GM18868 (cell line): ENCODE measurements around the gene DMXL2.
"Not testable (repeated sequence)": the region's sequence is repeated elsewhere in the genome, so short reads cannot be mapped to it uniquely, and the experiment has no call there.

Experiments used
- ATAC-seq: cut with Tn5 transposase; IDR thresholded peaks from one replicate; pipeline ENCODE4 v1.9.1; 2021; ENCODE audit warnings: mild to moderate bottlenecking, moderate library complexity; ENCODE audit not compliant: unreplicated experiment

DMXL2 gene

DNA sequence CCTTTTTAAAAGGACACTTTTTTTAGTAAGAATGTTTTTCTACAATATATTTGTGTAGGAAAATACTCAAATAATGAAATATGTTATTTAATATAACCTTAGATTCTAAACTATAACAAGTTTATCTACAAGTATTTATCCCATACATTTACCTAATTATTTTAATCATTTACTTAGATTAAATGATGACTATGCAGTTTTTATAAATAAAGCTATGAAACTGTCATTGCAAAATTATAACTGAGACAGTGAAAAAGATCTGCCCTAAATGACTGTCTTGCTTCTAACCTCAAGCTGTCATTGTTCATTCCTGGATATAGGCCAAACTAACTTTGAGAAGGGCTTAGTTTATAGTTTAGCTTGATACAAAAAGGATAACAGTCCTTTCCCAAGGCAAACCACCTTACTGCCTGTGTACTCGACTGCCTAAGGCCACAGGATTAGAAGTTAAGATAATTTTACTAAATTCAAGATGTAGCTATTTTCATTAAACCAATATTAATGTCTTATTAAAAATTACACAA, 197.0 kb downstream of the DMXL2 start:
- no peak for ATAC-seq

DNA sequence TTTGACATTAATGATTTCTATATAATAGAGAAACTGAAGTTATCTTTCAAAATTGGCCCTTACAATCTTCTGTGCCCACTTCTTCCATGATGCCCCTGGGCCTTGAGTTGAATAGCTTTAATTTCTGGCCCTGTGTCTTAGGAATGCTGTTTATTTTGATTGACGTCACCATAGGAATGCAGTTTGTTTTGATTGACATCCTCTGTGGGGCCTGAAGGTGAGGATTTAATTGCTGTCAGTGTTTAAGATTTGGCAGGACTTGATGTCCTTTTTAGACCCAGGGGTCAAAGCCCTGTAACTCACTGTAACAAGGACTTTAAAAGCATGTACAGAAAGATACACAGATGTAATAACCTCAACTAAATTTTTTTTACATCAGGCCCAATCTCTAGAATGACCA, 197.8 kb downstream of the DMXL2 start:
- ATAC-seq, result no peak

DNA sequence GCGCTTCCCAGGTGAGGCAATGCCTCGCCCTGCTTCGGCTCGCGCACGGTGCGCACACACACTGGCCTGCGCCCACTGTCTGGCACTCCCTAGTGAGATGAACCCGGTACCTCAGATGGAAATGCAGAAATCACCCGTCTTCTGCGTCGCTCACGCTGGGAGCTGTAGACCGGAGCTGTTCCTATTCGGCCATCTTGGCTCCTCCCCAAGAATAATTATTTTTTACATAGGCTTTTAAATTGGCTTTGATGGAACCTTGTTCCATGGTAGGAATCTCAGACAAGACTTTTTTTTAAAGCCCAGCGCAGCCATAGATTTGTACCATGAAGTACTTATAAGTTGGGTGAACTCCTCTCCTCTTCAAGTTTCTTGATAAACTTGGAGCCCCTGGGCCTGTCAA, 199.5 kb downstream of the DMXL2 start:
- not testable (repeated sequence) for ATAC-seq

DNA sequence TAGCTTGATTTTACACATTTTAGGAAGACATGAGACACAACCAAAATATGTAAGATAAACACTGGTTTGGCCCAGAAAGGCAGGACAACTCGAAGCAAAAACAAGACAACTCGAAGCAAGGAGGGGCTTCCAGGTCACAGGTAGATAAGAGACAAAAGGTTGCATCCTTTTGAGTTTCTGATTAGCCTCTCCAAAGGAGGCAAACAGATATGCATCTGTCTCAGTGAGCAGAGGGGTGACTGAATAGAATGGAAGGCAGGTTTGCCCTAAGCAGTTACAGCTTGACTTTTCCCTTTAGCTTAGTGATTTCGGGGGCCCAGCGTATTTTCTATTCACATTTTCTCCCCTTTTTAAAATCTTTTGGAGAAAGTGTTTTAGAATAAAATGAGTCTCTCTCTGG, 206.4 kb downstream of the DMXL2 start:
- no peak for ATAC-seq

DNA sequence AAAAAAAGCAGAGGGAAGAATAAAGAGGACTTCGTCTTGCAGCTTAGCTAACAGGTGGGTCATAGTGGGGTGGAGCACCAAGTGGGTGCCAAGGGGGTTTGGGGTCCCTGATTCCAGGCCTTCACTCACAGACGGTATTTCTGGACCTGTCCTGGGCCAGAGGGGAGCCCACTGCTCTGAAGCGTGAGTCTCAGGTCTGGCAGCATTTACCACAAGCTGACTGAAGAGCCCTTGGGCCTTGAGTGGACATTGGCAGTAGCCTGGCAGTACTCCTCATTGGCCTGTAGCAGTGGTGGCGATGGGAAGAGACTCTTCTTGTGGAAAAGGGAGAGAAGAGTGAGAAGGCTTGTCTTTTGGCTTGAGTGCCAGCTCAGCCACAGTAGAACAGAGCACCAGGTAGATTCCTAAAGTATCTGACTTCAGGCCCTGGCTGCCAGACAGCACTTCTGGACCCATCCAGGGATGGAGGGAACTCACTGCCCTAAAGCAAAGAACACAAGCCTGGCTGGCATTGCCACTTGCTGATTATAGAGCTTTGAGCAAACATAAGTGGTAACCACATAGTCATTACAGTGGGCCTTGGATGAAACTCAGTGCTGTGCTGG, 208.2 kb downstream of the DMXL2 start:
- no peak for ATAC-seq

DNA sequence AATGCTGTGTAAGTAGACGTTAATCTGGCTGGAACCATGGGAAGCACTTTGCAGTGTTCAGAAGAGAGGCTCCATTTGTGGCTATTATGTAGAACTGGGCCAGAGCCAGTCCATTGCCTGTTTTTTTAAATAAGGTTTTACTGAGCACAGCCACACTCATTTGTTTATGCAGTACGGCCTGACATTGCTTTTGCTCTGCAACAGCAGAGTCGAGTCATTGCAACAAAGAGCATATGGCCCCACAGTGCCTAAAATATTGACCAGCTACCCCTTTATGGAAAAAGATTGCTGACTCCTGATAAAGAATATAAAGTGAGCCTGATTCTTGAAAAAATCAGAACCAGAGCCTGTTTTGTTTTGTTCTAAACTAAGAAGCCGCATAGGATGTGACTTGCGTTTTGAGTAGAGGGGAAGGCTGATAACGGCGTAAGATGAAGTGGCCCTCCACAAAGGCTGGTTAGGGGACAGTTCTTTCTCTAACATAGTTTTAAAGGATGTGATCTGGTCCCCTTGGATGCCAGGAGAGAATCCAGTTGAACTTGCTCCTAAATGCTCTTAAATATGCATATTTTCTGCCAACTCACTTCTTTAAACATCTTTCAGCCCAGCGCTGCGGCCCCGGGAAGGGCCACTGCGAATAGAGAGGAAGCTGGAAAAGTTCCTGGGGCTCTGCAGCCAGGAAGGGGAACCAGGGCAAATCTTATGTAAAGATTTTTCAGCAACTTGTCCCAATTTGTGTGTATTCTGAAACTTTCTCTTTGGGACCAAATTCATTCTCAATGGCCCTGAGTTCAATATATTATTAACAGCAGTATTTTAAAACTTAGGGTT, 216.7 kb downstream of the DMXL2 start:
- ATAC-seq, result no peak

DNA sequence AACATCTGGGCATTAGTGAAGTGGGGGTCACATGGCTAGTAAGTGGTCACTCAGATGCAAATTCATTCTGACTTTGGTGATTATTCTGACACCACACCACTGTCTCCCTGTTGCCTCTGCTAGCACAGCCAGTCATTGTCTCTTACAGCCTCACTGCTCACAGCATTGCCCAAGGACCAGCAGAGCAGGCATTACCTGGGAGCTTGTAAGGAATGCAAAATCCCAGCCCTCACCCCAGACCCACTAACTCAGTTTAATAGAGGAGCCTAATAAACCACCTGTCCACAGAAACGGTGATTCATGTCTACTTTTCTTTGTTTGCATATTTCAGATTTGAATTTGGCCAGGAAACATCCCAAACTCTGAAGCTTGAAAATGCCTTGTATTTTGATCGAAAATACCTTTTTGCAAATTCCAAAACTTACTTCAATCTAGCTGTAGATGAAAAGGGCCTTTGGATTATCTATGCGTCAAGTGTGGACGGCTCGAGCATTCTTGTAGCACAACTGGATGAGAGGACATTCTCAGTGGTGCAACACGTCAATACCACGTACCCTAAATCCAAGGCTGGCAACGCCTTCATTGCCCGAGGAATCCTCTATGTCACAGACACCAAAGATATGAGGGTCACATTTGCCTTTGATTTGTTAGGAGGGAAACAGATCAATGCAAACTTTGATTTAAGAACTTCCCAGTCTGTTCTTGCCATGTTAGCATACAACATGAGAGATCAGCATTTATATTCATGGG, 218.4 kb downstream of the DMXL2 start:
- ATAC-seq, result no peak

DNA sequence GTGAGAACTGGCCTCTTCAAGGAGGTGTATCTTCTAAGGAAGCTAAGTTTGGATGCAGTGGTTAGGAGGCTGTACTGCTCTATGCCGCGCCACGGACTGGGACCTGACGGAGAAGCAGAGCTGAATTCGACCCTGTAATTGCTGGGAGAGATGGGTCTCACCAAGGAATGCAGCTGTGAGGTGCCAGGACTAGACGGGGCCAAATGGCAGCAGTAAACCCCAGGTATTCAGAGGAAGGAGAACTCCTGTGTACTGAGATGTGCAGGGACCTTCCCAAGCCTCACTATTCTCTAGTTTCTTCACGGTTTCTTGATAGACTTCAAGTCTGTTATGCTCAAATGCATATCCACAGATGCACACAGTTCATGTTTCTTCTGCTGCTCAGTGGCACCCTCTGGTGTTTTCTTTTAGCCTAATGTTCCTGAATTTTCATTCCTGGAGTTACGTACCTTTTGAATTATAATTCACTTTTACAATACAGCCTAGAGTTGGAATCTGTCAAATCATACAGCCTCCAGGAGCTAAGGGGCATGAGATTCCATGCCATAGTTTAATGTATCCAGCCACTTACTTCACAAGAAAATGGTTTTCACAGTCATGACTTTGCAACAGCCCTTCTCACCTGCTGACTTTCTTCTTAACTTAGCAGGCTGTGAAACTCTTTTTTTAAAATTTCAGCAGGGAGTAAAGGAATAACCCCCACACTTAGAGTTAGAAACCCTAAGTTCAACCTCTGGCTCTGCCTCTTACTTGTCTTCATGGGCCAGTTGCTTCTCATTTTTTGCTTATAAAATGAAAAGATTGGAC, 219.3 kb downstream of the DMXL2 start:
- no peak for ATAC-seq

DNA sequence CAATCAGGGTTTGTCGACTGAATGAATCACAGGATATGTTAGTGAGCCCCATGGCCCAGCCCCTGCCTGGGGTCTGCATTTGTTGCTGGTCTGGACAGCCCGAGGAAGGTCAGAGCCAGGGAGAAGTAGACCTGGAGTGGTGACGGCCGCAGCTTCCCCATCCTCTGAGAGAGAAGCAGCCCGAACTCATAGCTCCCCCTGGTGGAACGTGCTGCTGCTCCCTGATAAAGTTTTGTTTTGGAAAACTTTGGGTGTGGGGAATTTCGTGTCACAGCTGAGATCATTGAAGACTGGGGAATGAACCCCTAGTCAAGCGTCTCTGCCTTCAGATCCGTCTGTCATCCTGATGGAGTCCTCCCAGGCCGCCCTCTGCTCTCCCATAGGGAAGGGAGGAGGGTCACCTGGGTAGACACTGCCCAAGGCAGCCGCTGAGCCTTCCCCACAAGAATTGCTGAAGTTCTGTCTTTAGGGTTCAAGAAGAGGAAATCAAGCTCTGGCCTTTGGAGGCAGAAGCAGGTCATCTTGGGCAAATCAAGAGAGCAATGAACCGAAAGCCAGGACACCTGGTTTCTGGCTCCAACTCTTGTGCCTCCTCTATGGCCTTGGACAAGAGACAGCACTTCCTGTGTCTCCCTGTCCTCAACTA, 220.6 kb downstream of the DMXL2 start:
- no peak for ATAC-seq

DNA sequence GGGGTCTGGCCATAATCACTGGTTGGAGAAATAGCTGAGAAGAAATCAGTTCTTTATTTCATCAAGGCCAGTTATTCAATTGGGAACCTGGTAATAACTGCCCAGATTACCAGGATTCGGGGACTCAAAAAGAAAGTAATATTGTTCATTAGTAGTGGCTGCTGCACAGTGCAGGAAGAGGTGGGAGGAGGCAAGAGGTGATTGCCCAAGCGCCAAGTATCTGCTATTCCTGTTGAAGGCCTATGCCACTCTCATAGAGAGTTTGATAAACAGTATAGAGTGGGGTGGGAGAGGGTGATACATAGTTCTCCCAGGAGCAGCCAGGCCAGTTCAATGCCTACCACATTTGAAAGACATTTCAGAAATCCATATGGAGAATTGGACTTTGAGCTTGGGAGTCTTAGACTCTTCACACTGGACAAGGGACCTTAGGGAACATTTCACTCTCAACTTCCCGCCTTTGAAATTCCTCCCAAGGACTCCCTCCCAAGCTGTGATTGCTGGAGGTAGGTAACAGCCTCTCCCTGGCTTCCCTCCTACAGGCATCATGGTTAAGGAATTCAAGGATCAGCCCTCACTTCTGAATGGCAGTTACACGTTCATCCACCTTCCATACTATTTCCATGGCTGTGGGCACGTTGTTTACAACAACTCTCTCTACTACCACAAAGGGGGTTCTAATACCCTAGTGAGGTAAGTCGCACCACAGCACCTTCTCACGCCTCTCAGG, 221.4 kb downstream of the DMXL2 start:
- no peak for ATAC-seq

DNA sequence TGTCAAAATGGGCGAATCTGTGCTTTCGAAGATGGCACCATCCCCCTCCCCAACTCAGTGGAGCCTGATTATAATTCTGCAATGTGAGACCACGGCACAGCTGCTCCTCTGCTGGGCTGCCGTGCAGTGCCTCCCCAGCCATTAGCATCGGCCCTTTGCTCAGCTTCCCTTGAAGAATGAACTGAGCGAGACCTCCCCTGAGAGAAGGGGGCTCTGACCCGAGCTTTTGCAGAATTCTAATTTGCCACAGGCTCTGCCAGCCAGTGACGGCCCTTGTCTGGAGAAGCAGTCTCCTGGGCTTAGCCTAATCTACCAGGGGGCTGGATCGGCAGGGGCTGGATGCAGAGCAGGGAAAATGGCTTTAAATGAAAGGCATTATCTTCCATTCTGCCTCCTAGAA, 223.9 kb downstream of the DMXL2 start:
- ATAC-seq, result no peak
